Neural progenitor cell (in vitro differentiated cells): ENCODE results near the gene INPPL1.

ENCODE experiments used
- CTCF ChIP-seq: fragments of 200-600 bp; sonication (generic); IDR thresholded peaks from 2 replicates; pipeline ENCODE4 v1.5.1; 2017; ENCODE audit warnings: antibody characterized with exemption, mild to moderate bottlenecking
- EZH2 ChIP-seq: fragments of 200-600 bp; sonication (generic); IDR thresholded peaks from 2 replicates; pipeline ENCODE4 v1.6.1; 2017; ENCODE audit warnings: antibody characterized with exemption, mild to moderate bottlenecking, moderate library complexity
- EZH2phosphoT487 ChIP-seq: fragments of 200-600 bp; sonication (generic); IDR thresholded peaks from 2 replicates; pipeline ENCODE4 v1.6.1; 2017; ENCODE audit warnings: antibody characterized with exemption

DNA sequence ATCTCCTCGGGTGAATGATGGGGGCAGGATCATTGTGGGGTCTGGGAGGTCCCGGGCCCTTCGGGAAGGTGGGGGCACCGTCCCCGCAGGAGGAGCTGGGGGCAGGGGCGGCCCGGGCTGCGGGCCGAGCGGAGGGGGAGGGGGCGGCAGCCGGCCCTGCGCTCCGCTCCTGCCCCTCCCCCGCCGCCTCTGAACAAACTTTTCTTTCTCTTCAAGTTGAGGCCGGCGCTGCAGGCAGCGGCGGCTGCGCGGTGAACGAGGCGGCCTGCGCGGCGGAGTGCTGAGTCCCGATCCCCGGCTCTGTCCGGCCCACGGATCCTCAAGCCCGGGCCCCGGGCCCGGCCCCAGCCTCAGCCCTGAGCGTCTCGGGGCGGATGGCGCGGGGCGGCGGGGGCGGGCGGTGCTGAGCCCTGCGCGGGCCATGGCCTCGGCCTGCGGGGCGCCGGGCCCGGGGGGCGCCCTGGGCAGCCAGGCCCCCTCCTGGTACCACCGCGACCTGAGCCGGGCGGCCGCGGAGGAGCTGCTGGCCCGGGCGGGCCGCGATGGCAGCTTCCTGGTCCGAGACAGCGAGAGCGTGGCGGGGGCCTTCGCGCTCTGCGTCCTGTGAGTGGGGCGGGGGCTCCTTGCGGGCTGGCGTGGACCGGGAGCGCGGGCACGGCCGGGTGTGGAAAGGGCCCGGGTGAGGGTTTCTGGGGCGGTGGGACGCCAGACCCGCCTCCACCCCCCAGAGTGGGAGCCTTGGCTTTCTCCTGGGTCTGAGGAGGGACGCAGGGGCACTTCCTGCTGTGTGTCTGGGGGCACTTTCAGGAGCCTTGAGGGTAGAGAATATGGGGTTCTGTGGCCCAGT, at the start of gene INPPL1:
- TF ChIP-seq CTCF: no peak
- no peak for TF ChIP-seq EZH2phosphoT487
- no peak for TF ChIP-seq EZH2
